GM23338 (cell line): Measurements from ENCODE around the gene SULF2. TPM values are rescaled to one million over a fixed set of nuclear protein-coding genes. Genes with fewer than 3 reads are reported as not detected.

Experiments used
- ATAC-seq: fragments of 200-7000 bp; cut with Tn5 transposase; 3 replicates; pipeline ENCODE4 v1.9.1; 2020
- DNase-seq: peaks from one replicate; pipeline ENCODE4 v3.0.0-alpha.2; 2015; ENCODE audit warnings: low spot score
- H2AFZ ChIP-seq: fragments of 200-600 bp; sonication (generic); 2 replicates; pipeline ENCODE4 v1.8.0; 2016; ENCODE audit warnings: antibody characterized with exemption, mild to moderate bottlenecking, moderate library complexity
- H3F3A ChIP-seq: fragments of 200-600 bp; sonication (generic); replicated peaks from 2 replicates; pipeline ENCODE4 v1.8.0; 2017; ENCODE audit warnings: antibody characterized with exemption, mixed run types, low read depth
- H3K27ac ChIP-seq: fragments of 200-600 bp; sonication (generic); 2 replicates; pipeline ENCODE4 v1.6.1; 2016; ENCODE audit warnings: low read depth
- H3K27me3 ChIP-seq: fragments of 200-600 bp; sonication (generic); 2 replicates; pipeline ENCODE4 v1.8.0; 2016; ENCODE audit warnings: mild to moderate bottlenecking, mixed run types, moderate library complexity; ENCODE audit not compliant: insufficient read depth
- H3K36me3 ChIP-seq: fragments of 200-600 bp; sonication (generic); 2 replicates; pipeline ENCODE4 v1.8.0; 2016; ENCODE audit warnings: mild to moderate bottlenecking; ENCODE audit not compliant: insufficient read depth
- H3K4me1 ChIP-seq: fragments of 200-600 bp; sonication (generic); 2 replicates; pipeline ENCODE4 v1.8.0; 2016; ENCODE audit warnings: mild to moderate bottlenecking, moderate library complexity; ENCODE audit not compliant: insufficient read depth
- H3K4me2 ChIP-seq: fragments of 200-600 bp; sonication (generic); 2 replicates; pipeline ENCODE4 v1.7.1; 2017; ENCODE audit warnings: mixed run types
- H3K4me3 ChIP-seq: fragments of 200-600 bp; sonication (generic); 2 replicates; pipeline ENCODE4 v1.6.1; 2016; ENCODE audit warnings: mixed run types
- H3K79me2 ChIP-seq: fragments of 200-600 bp; sonication (generic); replicated peaks from 2 replicates; pipeline ENCODE4 v1.8.0; 2017; ENCODE audit warnings: mild to moderate bottlenecking; ENCODE audit not compliant: insufficient read depth
- H3K9me2 ChIP-seq: fragments of 200-600 bp; sonication (generic); 2 replicates; pipeline ENCODE4 v1.8.0; 2017; ENCODE audit not compliant: insufficient read depth
- H4K20me1 ChIP-seq: fragments of 200-600 bp; sonication (generic); replicated peaks from 2 replicates; pipeline ENCODE4 v1.8.0; 2017; ENCODE audit warnings: mild to moderate bottlenecking; ENCODE audit not compliant: insufficient read depth
- H3K27ac Mint-ChIP-seq: 2 replicates; pipeline ENCODE4 v1.8.0; 2020; ENCODE audit warnings: inconsistent platforms, mild to moderate bottlenecking, moderate library complexity, mixed read lengths
- H3K27me3 Mint-ChIP-seq: 3 replicates; pipeline ENCODE4 v1.8.0; 2022; ENCODE audit warnings: low read depth, mild to moderate bottlenecking, moderate library complexity, mixed read lengths, inconsistent platforms; ENCODE audit not compliant: insufficient read depth, poor library complexity
- H3K36me3 Mint-ChIP-seq: 3 replicates; pipeline ENCODE4 v1.8.0; 2021; ENCODE audit warnings: low read depth, mild to moderate bottlenecking, inconsistent platforms, moderate library complexity, mixed read lengths
- H3K4me1 Mint-ChIP-seq: 3 replicates; pipeline ENCODE4 v1.8.0; 2020; ENCODE audit warnings: mild to moderate bottlenecking, inconsistent platforms, mixed read lengths
- H3K4me3 Mint-ChIP-seq: 3 replicates; pipeline ENCODE4 v1.8.0; 2021; ENCODE audit warnings: moderate library complexity, mild to moderate bottlenecking, inconsistent platforms, mixed read lengths
- H3K9me3 Mint-ChIP-seq: 3 replicates; pipeline ENCODE4 v1.8.0; 2020; ENCODE audit warnings: moderate library complexity, mild to moderate bottlenecking, inconsistent platforms, mixed read lengths
- CREB1 ChIP-seq: fragments of 250-450 bp; sonication (Bioruptor Pico); IDR thresholded peaks from 2 replicates; pipeline ENCODE4 v1.5.0; 2020; ENCODE audit warnings: low read depth, mild to moderate bottlenecking, moderate library complexity
- EZH2 ChIP-seq: fragments of 200-600 bp; sonication (generic); IDR thresholded peaks from one replicate; pipeline ENCODE4 v1.8.0; 2017; ENCODE audit warnings: antibody characterized with exemption, mild to moderate bottlenecking, low read depth; ENCODE audit not compliant: unreplicated experiment
- EZH2phosphoT487 ChIP-seq: fragments of 200-600 bp; sonication (generic); IDR thresholded peaks from one replicate; pipeline ENCODE4 v1.8.1; 2018; ENCODE audit warnings: antibody characterized with exemption; ENCODE audit not compliant: unreplicated experiment
- NANOG ChIP-seq: IDR thresholded peaks from 2 replicates; pipeline ENCODE4 v1.6.1; 2016; ENCODE audit warnings: antibody characterized with exemption, borderline replicate concordance
- STAT1 ChIP-seq: IDR thresholded peaks from one replicate; pipeline ENCODE4 v1.6.1; 2016; ENCODE audit warnings: antibody characterized with exemption; ENCODE audit not compliant: unreplicated experiment
- ZNF114 ChIP-seq: fragments of 250-450 bp; sonication (Bioruptor Pico); IDR thresholded peaks from 2 replicates; pipeline ENCODE4 v1.5.0; 2020; ENCODE audit warnings: mild to moderate bottlenecking, moderate library complexity
- ZNF331 ChIP-seq: fragments of 250-450 bp; sonication (Bioruptor Pico); IDR thresholded peaks from 2 replicates; pipeline ENCODE4 v1.5.0; 2020; ENCODE audit warnings: low read depth, mild to moderate bottlenecking, moderate library complexity
- polyA plus RNA-seq: library from polyadenylated mRNA; unstranded; fragments of >200 nt; fragmentation: Nextera tagmentation; extraction: Ambion mirVana; gene quantifications from 2 replicates; pipeline ENCODE4 v1.2.1, GENCODE V29; 2016
- total RNA-seq: library from RNA; depleted of rRNA; stranded (reverse); fragments of >200 nt; shearing (Covaris generic); gene quantifications from 2 replicates; pipeline ENCODE4 v1.2.3, GENCODE V29; 2014
- TF ChIP-seq, protein P1 (sequence below): IDR thresholded peaks from one replicate; pipeline ENCODE4 v1.6.1; 2018; ENCODE audit warnings: antibody characterized with exemption; ENCODE audit not compliant: unreplicated experiment
- TF ChIP-seq, protein P2 (sequence below): IDR thresholded peaks from 2 replicates; pipeline ENCODE4 v1.6.1; 2016; ENCODE audit warnings: antibody characterized with exemption
- TF ChIP-seq, protein P3 (sequence below), 2 experiments: fragments of 200-600 bp in 1 of 2; sonication (generic) in 1 of 2; conservative IDR thresholded peaks; 2 replicates each; pipeline versions ENCODE4 v1.5.1 to v1.6.1; 2016 to 2017; ENCODE audit warnings: antibody characterized with exemption in 2 of 2, low read depth in 2 of 2, mild to moderate bottlenecking in 2 of 2, moderate library complexity in 1 of 2

SULF2 gene
- total and polyA plus RNA-seq, 2 experiments from 2014 or later: 9.5 to 20.7 TPM

DNA sequence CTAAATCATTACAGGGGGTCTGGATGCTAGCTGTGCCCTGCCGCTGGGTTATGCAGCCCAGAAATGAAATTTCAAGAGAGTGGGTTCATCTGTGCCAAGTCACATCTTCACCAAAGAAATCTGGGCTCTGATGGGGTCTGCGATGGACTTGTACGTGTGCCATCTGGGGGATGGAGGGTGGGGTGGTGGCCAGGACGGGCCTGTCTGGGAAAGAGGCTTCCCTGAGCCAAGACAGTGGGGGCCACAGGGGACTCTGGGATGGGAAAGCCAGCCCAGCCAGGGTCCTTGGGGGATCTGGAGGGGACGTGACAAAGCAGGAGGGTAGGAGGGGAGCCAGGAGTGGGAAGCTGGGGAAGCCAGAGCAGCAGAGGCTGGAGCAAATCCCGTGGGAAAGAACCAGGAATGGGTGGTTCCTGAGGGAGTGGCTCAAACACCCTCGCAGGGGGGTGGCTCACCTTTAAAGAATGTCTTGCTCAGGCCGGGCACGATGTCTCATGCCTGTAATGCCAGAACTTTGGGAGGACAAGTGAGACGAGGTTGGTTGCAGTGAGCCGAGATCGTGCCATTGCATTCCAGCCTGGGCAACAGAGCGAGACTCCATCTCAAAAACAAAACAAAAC lies 36.3 kb upstream of the SULF2 start:
- H2AFZ ChIP-seq: no peak overlapping the region

More for the DNA sequence above, 36.3 kb upstream of the SULF2 start:
- Mint-ChIP-seq H3K9me3 (no peaks in the 10 kb centered on the region; the same call in 2 of the 3 replicates), H3K4me1 (peaks cover 13% of the 10 kb centered on the region), H3K27ac (no peak overlapping the region), H3K4me3 (no peak overlapping the region), H3K36me3 (no peaks in the 10 kb centered on the region), H3K27me3 (peaks cover 6% of the 10 kb centered on the region)
- Histone ChIP-seq H3F3A (no peaks in the 10 kb centered on the region), H3K9me2 (no peaks in the 10 kb centered on the region), H3K4me1 (no peaks in the 10 kb centered on the region), H3K27ac (no peak overlapping the region), H3K79me2 (no peaks in the 10 kb centered on the region), H4K20me1 (no peaks in the 10 kb centered on the region), H3K27me3 (no peaks in the 10 kb centered on the region), H3K4me3 (no peak overlapping the region), H3K36me3 (no peaks in the 10 kb centered on the region), H3K4me2 (no peak overlapping the region)
- ATAC-seq (no peak), DNase-seq (no peak)
- TF ChIP-seq CREB1 (CRISPR knock-in tag) (no peak), ZNF331 (CRISPR knock-in tag) (no peak), STAT1 (no peak), ZNF114 (CRISPR knock-in tag) (no peak), NANOG (no peak), EZH2 (no peak), EZH2phosphoT487 (no peak)
- TF ChIP-seq, protein P1, sequence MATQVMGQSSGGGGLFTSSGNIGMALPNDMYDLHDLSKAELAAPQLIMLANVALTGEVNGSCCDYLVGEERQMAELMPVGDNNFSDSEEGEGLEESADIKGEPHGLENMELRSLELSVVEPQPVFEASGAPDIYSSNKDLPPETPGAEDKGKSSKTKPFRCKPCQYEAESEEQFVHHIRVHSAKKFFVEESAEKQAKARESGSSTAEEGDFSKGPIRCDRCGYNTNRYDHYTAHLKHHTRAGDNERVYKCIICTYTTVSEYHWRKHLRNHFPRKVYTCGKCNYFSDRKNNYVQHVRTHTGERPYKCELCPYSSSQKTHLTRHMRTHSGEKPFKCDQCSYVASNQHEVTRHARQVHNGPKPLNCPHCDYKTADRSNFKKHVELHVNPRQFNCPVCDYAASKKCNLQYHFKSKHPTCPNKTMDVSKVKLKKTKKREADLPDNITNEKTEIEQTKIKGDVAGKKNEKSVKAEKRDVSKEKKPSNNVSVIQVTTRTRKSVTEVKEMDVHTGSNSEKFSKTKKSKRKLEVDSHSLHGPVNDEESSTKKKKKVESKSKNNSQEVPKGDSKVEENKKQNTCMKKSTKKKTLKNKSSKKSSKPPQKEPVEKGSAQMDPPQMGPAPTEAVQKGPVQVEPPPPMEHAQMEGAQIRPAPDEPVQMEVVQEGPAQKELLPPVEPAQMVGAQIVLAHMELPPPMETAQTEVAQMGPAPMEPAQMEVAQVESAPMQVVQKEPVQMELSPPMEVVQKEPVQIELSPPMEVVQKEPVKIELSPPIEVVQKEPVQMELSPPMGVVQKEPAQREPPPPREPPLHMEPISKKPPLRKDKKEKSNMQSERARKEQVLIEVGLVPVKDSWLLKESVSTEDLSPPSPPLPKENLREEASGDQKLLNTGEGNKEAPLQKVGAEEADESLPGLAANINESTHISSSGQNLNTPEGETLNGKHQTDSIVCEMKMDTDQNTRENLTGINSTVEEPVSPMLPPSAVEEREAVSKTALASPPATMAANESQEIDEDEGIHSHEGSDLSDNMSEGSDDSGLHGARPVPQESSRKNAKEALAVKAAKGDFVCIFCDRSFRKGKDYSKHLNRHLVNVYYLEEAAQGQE: no peak
- TF ChIP-seq, protein P2, sequence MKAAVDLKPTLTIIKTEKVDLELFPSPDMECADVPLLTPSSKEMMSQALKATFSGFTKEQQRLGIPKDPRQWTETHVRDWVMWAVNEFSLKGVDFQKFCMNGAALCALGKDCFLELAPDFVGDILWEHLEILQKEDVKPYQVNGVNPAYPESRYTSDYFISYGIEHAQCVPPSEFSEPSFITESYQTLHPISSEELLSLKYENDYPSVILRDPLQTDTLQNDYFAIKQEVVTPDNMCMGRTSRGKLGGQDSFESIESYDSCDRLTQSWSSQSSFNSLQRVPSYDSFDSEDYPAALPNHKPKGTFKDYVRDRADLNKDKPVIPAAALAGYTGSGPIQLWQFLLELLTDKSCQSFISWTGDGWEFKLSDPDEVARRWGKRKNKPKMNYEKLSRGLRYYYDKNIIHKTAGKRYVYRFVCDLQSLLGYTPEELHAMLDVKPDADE: no peak
- TF ChIP-seq, protein P3, sequence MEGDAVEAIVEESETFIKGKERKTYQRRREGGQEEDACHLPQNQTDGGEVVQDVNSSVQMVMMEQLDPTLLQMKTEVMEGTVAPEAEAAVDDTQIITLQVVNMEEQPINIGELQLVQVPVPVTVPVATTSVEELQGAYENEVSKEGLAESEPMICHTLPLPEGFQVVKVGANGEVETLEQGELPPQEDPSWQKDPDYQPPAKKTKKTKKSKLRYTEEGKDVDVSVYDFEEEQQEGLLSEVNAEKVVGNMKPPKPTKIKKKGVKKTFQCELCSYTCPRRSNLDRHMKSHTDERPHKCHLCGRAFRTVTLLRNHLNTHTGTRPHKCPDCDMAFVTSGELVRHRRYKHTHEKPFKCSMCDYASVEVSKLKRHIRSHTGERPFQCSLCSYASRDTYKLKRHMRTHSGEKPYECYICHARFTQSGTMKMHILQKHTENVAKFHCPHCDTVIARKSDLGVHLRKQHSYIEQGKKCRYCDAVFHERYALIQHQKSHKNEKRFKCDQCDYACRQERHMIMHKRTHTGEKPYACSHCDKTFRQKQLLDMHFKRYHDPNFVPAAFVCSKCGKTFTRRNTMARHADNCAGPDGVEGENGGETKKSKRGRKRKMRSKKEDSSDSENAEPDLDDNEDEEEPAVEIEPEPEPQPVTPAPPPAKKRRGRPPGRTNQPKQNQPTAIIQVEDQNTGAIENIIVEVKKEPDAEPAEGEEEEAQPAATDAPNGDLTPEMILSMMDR (conservative IDR thresholded peaks at IDR 0.05; ENCODE audit: low read depth in 2 of 2): no peak
